HG02885 (cell line): ENCODE data around the gene CCDC102A.

Experiments used
- ATAC-seq: cut with Tn5 transposase; IDR thresholded peaks from one replicate; pipeline ENCODE4 v1.9.1; 2021; ENCODE audit warnings: mild to moderate bottlenecking; ENCODE audit not compliant: unreplicated experiment, poor library complexity

Gene CCDC102A

DNA sequence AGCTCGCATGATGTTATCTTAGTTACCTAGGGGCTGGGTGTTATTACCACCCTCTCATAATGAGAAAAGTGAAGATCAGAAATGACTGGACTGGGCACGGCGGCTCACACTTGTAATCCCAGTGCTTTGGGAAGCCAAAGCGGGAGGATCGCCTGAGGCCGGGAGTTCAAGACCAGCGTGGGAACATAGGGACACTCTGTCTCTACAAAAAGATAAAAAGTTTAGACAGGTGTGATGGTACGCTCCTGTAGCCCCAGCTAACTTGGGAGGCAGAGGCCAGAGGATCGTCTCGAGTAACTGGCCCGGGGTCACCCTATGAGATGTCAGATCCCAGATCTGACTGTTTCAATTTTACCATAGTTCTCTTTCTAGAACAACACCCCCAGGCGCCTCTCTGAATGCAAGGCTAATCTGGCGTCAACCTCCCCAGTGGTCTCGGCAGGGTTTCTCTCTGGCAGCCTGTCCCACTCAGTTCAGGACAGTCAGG lies 1.9 kb upstream of the CCDC102A start:
- ATAC-seq, result no peak

- no peak for ATAC-seq
Measured at GRCh38 chr16:57537581-57538234, 1.3 kb upstream of the CCDC102A start.

- no peak for ATAC-seq
Measured at GRCh38 chr16:57537194-57537505, 779 bp upstream of the CCDC102A start.

- ATAC-seq, result peak; percentile 70
Measured at GRCh38 chr16:57535680-57536305, 578 bp downstream of the CCDC102A start.

GRCh38 chr16:57534881-57535658 lies 1.3 kb downstream of the CCDC102A start:
- no peak for ATAC-seq

GRCh38 chr16:57534337-57534880 lies 2.0 kb downstream of the CCDC102A start:
- no peak for ATAC-seq

DNA sequence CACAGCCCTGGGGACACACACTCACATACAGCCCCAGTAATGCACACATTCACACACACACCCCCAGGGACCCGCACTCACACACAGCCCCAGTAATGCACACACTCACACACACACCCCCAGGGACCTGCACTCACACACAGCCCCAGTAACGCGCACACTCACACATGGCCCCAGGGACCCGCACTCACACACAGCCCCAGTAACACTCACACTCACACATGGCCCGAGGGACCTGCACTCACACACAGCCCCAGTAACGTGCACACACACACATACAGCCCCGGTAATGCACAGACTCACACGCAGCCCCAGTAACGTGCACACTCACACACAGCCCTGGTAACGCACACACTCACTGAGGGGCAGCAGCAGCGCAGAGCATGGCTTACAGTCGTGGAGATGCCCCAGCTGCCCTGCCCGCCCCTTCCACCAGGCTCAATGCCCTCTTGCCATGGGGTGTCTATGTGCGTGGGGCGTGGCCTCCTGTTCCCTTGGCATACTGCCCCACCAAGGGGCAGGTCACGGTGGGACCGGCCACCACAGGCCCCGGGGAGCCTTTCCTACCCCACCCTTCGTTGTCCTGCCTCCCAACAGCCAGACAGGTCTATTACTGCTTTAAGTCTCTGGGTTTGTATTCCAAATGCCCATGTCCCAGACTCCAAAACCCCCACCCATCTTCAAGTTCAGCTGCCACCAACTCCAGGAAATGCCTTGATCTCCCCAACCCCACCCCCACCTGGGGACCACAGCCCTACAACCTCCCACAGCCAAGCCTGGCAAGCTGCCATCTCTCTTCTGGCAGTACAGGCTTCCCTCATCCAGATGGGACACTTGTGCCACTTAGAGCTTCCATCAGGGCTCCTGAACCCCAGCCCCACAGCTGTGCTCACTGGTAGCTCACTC lies 2.7 kb downstream of the CCDC102A start:
- no peak for ATAC-seq

GRCh38 chr16:57532266-57532625 lies 4.1 kb downstream of the CCDC102A start:
- ATAC-seq, result no peak

GRCh38 chr16:57531635-57532265 lies 4.6 kb downstream of the CCDC102A start:
- no peak for ATAC-seq

GRCh38 chr16:57531253-57531575 lies 5.2 kb downstream of the CCDC102A start:
- no peak for ATAC-seq

- ATAC-seq, result no peak
Measured at GRCh38 chr16:57530522-57531252, 5.7 kb downstream of the CCDC102A start.

DNA sequence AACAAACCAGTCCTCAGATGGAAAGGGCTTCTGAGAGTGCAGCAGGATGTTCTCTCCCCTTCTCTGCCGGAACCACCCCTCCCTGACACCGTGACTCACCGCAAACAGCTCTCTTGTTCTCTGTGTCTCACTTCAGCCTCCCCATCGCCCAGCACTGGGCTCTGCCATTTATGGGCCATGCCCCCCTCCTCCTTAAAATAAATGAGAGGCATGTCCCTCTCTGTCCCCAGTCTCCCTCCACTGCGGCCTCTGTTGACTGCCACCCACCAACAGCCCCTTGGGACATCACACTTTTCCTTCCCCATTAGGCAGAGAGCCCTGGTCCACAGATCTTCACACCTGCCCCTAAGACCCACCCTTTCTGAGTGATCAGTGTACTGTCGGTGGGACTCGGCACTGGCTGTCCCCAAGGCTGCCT lies 6.3 kb downstream of the CCDC102A start:
- ATAC-seq, result peak; percentile 77

DNA sequence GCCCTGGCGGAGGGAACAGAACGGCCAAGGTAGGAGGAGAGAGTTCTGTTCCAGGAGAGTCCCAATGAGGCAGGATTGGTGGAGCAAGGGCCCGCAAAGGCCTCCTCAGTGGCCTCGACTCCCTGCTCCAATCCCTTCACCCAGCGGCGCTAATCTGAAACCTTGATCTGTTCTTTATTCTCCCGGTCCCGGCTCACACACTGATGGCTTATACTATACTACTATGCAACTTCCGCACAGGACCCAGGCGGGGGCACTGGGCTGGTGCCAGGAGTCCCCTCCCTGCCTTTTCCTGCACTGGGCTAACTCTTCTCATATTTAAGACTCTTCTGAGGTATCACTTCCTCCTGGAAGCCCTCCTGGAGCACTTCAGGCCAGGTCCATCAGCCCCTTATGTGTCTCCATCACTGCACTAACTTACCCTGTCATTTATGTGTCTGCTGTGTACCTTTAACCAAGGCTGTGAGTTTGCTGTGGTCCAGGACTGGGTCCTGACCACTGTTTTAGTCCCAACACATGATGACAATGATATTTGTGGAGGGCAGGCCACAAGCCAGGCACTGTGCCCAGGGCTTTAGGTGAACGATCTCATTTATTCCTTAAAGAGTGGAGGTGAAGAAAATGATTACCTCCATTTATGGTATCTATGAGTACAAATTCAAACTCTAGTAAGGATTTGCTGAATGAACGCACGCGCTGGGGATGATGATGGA lies 6.8 kb downstream of the CCDC102A start:
- ATAC-seq, result peak; percentile 22

- ATAC-seq, result no peak
Measured at GRCh38 chr16:57528499-57529390, 7.6 kb downstream of the CCDC102A start.

GRCh38 chr16:57527610-57528360 lies 8.6 kb downstream of the CCDC102A start:
- ATAC-seq, result no peak

- ATAC-seq, result no peak
Measured at GRCh38 chr16:57527027-57527426, 9.3 kb downstream of the CCDC102A start.

- ATAC-seq, result no peak
Measured at GRCh38 chr16:57526498-57526897, 9.9 kb downstream of the CCDC102A start.
